Astrocyte (in vitro differentiated cells and primary cell): ENCODE results near the gene STRN3. TPM values are rescaled to one million over a fixed set of nuclear protein-coding genes. Genes with fewer than 3 reads are reported as not detected.

Source experiments
- DNase-seq: peaks from one replicate; pipeline ENCODE4 v3.0.0-alpha.2; 2010; ENCODE audit warnings: low read depth
- FAIRE-seq: peaks from 2 replicates; lab custom pipeline; 2011; peaks lifted over from hg19 to GRCh38; lab: Jason Lieb, UNC
- H2AFZ ChIP-seq: 2 replicates; pipeline ENCODE4 v1.6.0; 2012; ENCODE audit warnings: low read depth, low read length, inconsistent platforms
- H3K27ac ChIP-seq: 2 replicates; pipeline ENCODE4 v1.5.1; 2011; ENCODE audit warnings: low read depth, low read length, inconsistent platforms
- H3K27me3 ChIP-seq: 2 replicates; pipeline ENCODE4 v1.6.0; 2011; ENCODE audit warnings: low read length, inconsistent platforms; ENCODE audit not compliant: insufficient read depth
- H3K36me3 ChIP-seq: 2 replicates; pipeline ENCODE4 v1.5.1; 2011; ENCODE audit warnings: low read length, inconsistent platforms; ENCODE audit not compliant: insufficient read depth
- H3K4me1 ChIP-seq: 2 replicates; pipeline ENCODE4 v1.5.1; 2011; ENCODE audit warnings: low read length, inconsistent platforms; ENCODE audit not compliant: insufficient read depth
- H3K4me2 ChIP-seq: 2 replicates; pipeline ENCODE4 v1.6.0; 2012; ENCODE audit warnings: low read length, inconsistent platforms
- H3K4me3 ChIP-seq: 2 replicates; pipeline ENCODE4 v1.5.1; 2011; ENCODE audit warnings: low read depth, mild to moderate bottlenecking, low read length, inconsistent platforms; ENCODE audit not compliant: insufficient read depth
- H3K79me2 ChIP-seq: 2 replicates; pipeline ENCODE4 v1.6.0; 2012; ENCODE audit warnings: mild to moderate bottlenecking, low read length, inconsistent platforms; ENCODE audit not compliant: insufficient read depth
- H3K9ac ChIP-seq: 2 replicates; pipeline ENCODE4 v1.6.0; 2012; ENCODE audit warnings: mild to moderate bottlenecking, low read length, inconsistent platforms
- H3K9me3 ChIP-seq: 2 replicates; pipeline ENCODE4 v1.5.1; 2012; ENCODE audit warnings: low read depth, mild to moderate bottlenecking, low read length, inconsistent platforms; ENCODE audit not compliant: insufficient read depth
- H4K20me1 ChIP-seq: 2 replicates; pipeline ENCODE4 v1.6.0; 2012; ENCODE audit warnings: low read length, inconsistent platforms; ENCODE audit not compliant: insufficient read depth
- H3K27ac Mint-ChIP-seq: one replicate; pipeline ENCODE4 v1.8.0; 2021; ENCODE audit warnings: mild to moderate bottlenecking, mixed read lengths; ENCODE audit not compliant: unreplicated experiment
- H3K27me3 Mint-ChIP-seq: one replicate; pipeline ENCODE4 v1.8.0; 2021; ENCODE audit warnings: low read depth, mixed read lengths; ENCODE audit not compliant: unreplicated experiment
- H3K36me3 Mint-ChIP-seq: one replicate; pipeline ENCODE4 v1.8.0; 2021; ENCODE audit warnings: low read depth, mixed read lengths; ENCODE audit not compliant: unreplicated experiment
- H3K4me1 Mint-ChIP-seq: one replicate; pipeline ENCODE4 v1.8.0; 2021; ENCODE audit warnings: low read depth, mixed read lengths; ENCODE audit not compliant: unreplicated experiment
- H3K4me3 Mint-ChIP-seq: one replicate; pipeline ENCODE4 v1.8.0; 2021; ENCODE audit warnings: mild to moderate bottlenecking, moderate library complexity, mixed read lengths; ENCODE audit not compliant: unreplicated experiment
- H3K9me3 Mint-ChIP-seq: one replicate; pipeline ENCODE4 v1.8.0; 2021; ENCODE audit warnings: mild to moderate bottlenecking, mixed read lengths; ENCODE audit not compliant: unreplicated experiment
- EZH2 ChIP-seq: IDR thresholded peaks from 2 replicates; pipeline ENCODE4 v1.6.1; 2012; ENCODE audit warnings: mild to moderate bottlenecking, low read length, inconsistent platforms; ENCODE audit not compliant: insufficient read depth
- total RNA-seq: library from RNA; stranded (reverse); gene quantifications from 2 replicates; pipeline ENCODE4 v1.2.1, GENCODE V29; 2021
- TF ChIP-seq, protein P1 (sequence below): IDR thresholded peaks from 2 replicates; pipeline ENCODE4 v1.5.1; 2011; ENCODE audit warnings: low read depth, mild to moderate bottlenecking, inconsistent platforms, low read length, moderate library complexity; ENCODE audit not compliant: insufficient read depth

The STRN3 gene
- total RNA-seq, 1 donor from 2014 or later, result 48.4 TPM

DNA sequence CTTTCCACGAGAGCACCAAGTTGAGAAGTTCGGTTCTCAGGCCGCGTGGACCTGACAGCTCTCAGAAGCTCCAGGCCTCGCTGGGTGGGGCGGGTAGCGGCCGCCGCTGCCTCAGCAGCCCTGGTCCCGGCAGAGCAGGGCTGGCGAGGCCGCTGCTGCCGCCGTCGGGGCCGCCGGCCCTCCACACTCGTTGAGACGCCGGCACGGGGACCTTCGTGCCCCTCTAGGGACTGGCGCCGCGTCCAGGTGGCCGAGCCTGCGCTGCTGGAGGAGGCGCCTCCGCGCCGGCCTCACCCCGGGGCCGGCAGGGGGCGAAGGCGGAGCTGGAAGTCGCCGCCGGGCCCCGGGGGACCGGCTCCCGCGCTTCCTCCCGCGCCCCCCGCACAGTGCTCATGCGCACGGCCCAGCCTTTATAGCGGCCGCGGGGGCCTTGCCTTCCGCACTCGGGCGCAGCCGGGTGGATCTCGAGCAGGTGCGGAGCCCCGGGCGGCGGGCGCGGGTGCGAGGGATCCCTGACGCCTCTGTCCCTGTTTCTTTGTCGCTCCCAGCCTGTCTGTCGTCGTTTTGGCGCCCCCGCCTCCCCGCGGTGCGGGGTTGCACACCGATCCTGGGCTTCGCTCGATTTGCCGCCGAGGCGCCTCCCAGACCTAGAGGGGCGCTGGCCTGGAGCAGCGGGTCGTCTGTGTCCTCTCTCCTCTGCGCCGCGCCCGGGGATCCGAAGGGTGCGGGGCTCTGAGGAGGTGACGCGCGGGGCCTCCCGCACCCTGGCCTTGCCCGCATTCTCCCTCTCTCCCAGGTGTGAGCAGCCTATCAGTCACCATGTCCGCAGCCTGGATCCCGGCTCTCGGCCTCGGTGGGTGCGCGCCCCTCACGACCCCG is 151.8 kb downstream of the STRN3 start, which contains the start of gene COCH:
Gene COCH (plus strand): TSS at position 440 of the 879 bp plus-strand sequence. CDS start 380 bp downstream, at position 820.
- FAIRE-seq, result no peak
- Mint-ChIP-seq H3K27ac (no peak within 1 kb of the TSS), H3K4me1 (no peaks in the 10 kb centered on the region), H3K4me3 (peak within 1 kb of the TSS; percentile 73), H3K36me3 (no peaks in the 10 kb centered on the region), H3K27me3 (peaks cover 44% of the 10 kb centered on the region), H3K9me3 (peaks cover 2% of the 10 kb centered on the region)
- Histone ChIP-seq H3K27ac (no peak within 1 kb of the TSS), H4K20me1 (no peaks in the 10 kb centered on the region), H3K4me3 (peak within 1 kb of the TSS; percentile 52), H2AFZ (peak within 1 kb of the TSS; percentile 73), H3K79me2 (no peaks in the 10 kb centered on the region), H3K27me3 (peaks cover 33% of the 10 kb centered on the region), H3K36me3 (no peaks in the 10 kb centered on the region), H3K9me3 (no peaks in the 10 kb centered on the region), H3K4me2 (peak within 1 kb of the TSS; percentile 90), H3K4me1 (peaks cover 19% of the 10 kb centered on the region), H3K9ac (peak within 1 kb of the TSS; percentile 37)
- TF ChIP-seq EZH2, result peak; percentile 92
- TF ChIP-seq, protein P1, sequence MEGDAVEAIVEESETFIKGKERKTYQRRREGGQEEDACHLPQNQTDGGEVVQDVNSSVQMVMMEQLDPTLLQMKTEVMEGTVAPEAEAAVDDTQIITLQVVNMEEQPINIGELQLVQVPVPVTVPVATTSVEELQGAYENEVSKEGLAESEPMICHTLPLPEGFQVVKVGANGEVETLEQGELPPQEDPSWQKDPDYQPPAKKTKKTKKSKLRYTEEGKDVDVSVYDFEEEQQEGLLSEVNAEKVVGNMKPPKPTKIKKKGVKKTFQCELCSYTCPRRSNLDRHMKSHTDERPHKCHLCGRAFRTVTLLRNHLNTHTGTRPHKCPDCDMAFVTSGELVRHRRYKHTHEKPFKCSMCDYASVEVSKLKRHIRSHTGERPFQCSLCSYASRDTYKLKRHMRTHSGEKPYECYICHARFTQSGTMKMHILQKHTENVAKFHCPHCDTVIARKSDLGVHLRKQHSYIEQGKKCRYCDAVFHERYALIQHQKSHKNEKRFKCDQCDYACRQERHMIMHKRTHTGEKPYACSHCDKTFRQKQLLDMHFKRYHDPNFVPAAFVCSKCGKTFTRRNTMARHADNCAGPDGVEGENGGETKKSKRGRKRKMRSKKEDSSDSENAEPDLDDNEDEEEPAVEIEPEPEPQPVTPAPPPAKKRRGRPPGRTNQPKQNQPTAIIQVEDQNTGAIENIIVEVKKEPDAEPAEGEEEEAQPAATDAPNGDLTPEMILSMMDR, result no peak
- DNase-seq, result no peak

DNA sequence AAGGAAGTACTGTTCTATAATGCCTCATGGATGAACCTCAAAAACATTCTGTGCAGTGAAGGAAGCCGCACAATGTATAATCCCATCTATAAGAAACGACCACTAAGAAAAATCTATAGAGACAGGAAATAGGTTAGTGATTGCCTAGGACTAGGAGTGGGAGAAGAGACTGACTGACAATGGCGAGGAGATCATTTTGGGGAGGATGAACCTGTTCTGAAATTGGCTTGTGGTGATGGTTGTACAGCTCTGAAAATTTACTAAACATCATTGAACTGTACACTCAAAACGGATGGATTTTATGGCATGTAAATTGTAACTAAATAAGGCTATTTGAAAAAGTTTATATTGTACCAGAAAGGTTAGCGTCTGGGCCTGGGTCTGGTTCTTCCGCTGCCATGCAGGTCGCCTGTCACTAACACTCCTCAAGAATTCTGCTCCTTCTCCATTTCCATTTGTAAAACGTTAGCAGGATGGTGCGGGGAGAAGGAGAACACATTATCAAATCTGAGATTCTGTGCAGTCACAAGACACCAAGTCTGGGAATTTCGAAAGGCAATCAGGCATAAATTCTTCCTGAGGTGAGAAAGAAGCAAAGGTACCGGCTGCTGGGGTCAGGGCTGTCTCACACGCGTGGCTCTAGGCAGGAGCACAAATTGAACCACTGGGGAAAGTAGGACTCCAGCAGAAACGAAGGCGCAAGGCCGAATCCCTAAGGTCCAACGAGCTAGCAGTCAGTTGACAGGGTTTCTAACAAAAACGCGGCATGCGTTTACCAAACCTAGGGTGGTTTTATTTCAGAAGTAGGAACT is 152.7 kb downstream of the STRN3 start:
- Histone ChIP-seq H3K79me2 (no peaks in the 10 kb centered on the region), H3K4me1 (peaks cover 19% of the 10 kb centered on the region), H2AFZ (peak overlapping the region; percentile 73), H3K9me3 (no peaks in the 10 kb centered on the region), H3K4me3 (peak overlapping the region; percentile 52), H4K20me1 (no peaks in the 10 kb centered on the region), H3K27ac (no peak overlapping the region), H3K36me3 (no peaks in the 10 kb centered on the region), H3K27me3 (peaks cover 33% of the 10 kb centered on the region), H3K9ac (no peak overlapping the region), H3K4me2 (peak overlapping the region; percentile 90)
- peaks cover 2% of the 10 kb centered on the region for H3K9me3 Mint-ChIP-seq
- TF ChIP-seq, protein P1, result no peak
- no peak for TF ChIP-seq EZH2
- peak overlapping the region; percentile 47 for H3K4me3 Mint-ChIP-seq
- no peaks in the 10 kb centered on the region for H3K36me3 Mint-ChIP-seq
- H3K4me1 Mint-ChIP-seq, result no peaks in the 10 kb centered on the region
- no peak overlapping the region for H3K27ac Mint-ChIP-seq
- FAIRE-seq, result no peak
- H3K27me3 Mint-ChIP-seq, result peaks cover 44% of the 10 kb centered on the region
- DNase-seq, result no peak
